ENCODE measurements around the gene SUMF1. TPM values are rescaled to one million over a fixed set of nuclear protein-coding genes. Genes with fewer than 3 reads are reported as not detected.

The SUMF1 gene
- total RNA-seq, 2 donors from 2014 or later: 30.7 to 32.7 TPM

GRCh38 chr3:4355401-4356219, 111.5 kb downstream of the SUMF1 start:
- no peaks in the 10 kb centered on the region for H3K27me3 ChIP-seq
- no peak overlapping the region for H3K4me3 ChIP-seq
- 30 to 32% methylated on average over 6 of the region's 6 CpGs for WGBS, 2 donors
- TF ChIP-seq POLR2A (IDR thresholded peaks at IDR 0.05): no peak
- TF ChIP-seq, protein P1, sequence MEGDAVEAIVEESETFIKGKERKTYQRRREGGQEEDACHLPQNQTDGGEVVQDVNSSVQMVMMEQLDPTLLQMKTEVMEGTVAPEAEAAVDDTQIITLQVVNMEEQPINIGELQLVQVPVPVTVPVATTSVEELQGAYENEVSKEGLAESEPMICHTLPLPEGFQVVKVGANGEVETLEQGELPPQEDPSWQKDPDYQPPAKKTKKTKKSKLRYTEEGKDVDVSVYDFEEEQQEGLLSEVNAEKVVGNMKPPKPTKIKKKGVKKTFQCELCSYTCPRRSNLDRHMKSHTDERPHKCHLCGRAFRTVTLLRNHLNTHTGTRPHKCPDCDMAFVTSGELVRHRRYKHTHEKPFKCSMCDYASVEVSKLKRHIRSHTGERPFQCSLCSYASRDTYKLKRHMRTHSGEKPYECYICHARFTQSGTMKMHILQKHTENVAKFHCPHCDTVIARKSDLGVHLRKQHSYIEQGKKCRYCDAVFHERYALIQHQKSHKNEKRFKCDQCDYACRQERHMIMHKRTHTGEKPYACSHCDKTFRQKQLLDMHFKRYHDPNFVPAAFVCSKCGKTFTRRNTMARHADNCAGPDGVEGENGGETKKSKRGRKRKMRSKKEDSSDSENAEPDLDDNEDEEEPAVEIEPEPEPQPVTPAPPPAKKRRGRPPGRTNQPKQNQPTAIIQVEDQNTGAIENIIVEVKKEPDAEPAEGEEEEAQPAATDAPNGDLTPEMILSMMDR (IDR thresholded peaks at IDR 0.05): no peak
- intact Hi-C loops (cut with DNase I): no loop called here
- H3K4me1 ChIP-seq: peaks cover 32% of the 10 kb centered on the region
- ATAC-seq: peak; percentile 23
- H3K36me3 ChIP-seq (replicated peaks in 1 of 2; ENCODE audit: insufficient read depth in 1 of 2, low read depth in 2 of 2): no peaks in the 10 kb centered on the region
- peak overlapping the region in 3 of 4 donors; percentile 31 to 67 (median 60) for H3K27ac ChIP-seq
- DNase-seq: peak; percentile 59 to 77 (median 64)
- H3K9me3 ChIP-seq: no peaks in the 10 kb centered on the region

- TF ChIP-seq, protein P1 (IDR thresholded peaks at IDR 0.05): no peak
- TF ChIP-seq POLR2A (IDR thresholded peaks at IDR 0.05): no peak
- intact Hi-C loops (cut with DNase I): no loop called here
- 86 to 93% methylated on average over 4 of the region's 4 CpGs for WGBS, 2 donors
- DNase-seq: no peak
- peaks cover 20% of the 10 kb centered on the region for H3K4me1 ChIP-seq
- H3K27ac ChIP-seq: no peak overlapping the region
- H3K27me3 ChIP-seq: no peaks in the 10 kb centered on the region
- ATAC-seq: no peak
- no peak overlapping the region for H3K4me3 ChIP-seq
- no peaks in the 10 kb centered on the region for H3K9me3 ChIP-seq
- H3K36me3 ChIP-seq (replicated peaks in 1 of 2; ENCODE audit: insufficient read depth in 1 of 2, low read depth in 2 of 2): no peaks in the 10 kb centered on the region
Measured at GRCh38 chr3:4351872-4352271, 115.2 kb downstream of the SUMF1 start.

GRCh38 chr3:4351164-4351855, 115.8 kb downstream of the SUMF1 start:
- ATAC-seq (peak; percentile 18), DNase-seq (no peak)
- Histone ChIP-seq H3K27me3 (no peaks in the 10 kb centered on the region), H3K9me3 (no peaks in the 10 kb centered on the region), H3K36me3 (replicated peaks in 1 of 2; ENCODE audit: insufficient read depth in 1 of 2, low read depth in 2 of 2) (no peaks in the 10 kb centered on the region), H3K4me1 (peaks cover 14% of the 10 kb centered on the region), H3K27ac (peak overlapping the region in 1 of 4 donors; percentile 39), H3K4me3 (no peak overlapping the region)
- 35 to 40% methylated on average over 11 of the region's 11 CpGs for WGBS, 2 donors
- TF ChIP-seq POLR2A (IDR thresholded peaks at IDR 0.05): no peak
- TF ChIP-seq, protein P1 (IDR thresholded peaks at IDR 0.05): no peak
- intact Hi-C loops (cut with DNase I): no loop called here

- intact Hi-C loops (cut with DNase I): no loop called here
- TF ChIP-seq, protein P1 (IDR thresholded peaks at IDR 0.05): peak; percentile 55 to 95 (median 74)
- TF ChIP-seq POLR2A (IDR thresholded peaks at IDR 0.05): peak in 1 of 3 donors; percentile 25
- peak overlapping the region in 1 of 4 donors; percentile 39 for H3K27ac ChIP-seq
- no peaks in the 10 kb centered on the region for H3K36me3 ChIP-seq (replicated peaks in 1 of 2; ENCODE audit: insufficient read depth in 1 of 2, low read depth in 2 of 2)
- no peaks in the 10 kb centered on the region for H3K9me3 ChIP-seq
- 1 to 3% methylated on average over 2 of the region's 2 CpGs for WGBS, 2 donors
- ATAC-seq (peak; percentile 88), DNase-seq (peak; percentile 37 to 67 (median 42))
- H3K4me3 ChIP-seq: no peak overlapping the region
- H3K27me3 ChIP-seq: no peaks in the 10 kb centered on the region
- peaks cover 9% of the 10 kb centered on the region for H3K4me1 ChIP-seq
Measured at GRCh38 chr3:4350789-4351163, 116.3 kb downstream of the SUMF1 start.
